ENCODE data around the gene PFKFB4. TPM values are rescaled to one million over a fixed set of nuclear protein-coding genes. Genes with fewer than 3 reads are reported as not detected.

Gene PFKFB4
- total and polyA plus RNA-seq, 2 of the 8 experiments (the other 6 are each of a cell fraction or from before 2014, with no cell fraction given): 10.7 to 20.1 TPM

DNA sequence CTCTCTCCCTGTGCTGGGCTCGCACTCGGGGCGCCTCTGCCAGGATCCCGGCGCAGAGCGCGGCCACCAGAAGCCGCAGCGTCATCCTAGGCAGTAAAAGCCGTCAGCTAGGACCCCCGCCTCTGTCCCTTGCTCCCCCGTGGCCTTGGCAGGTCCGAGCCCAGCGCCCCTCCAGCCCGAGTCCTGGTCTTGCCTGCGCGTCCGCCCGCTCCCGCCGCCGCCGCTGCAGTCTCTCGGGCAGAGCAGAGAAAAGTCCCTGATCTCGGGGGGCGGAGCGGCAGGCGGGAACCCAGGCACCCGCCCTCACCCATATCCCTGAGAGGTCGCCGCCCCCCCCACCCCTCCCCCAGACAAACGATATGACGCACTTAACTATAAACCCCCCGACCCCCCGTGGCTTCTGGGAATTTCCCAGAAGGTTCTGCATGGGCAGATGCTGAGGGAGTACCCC, 38.5 kb upstream of the PFKFB4 start, which contains the start of gene COL7A1:
COL7A1 (minus strand) TSS at position 255 of the 451 bp plus-strand sequence; CDS start at position 85, 170 bp downstream.
- H3K9me3 ChIP-seq (ENCODE audit: insufficient read depth in 2 of 2, low read depth in 1 of 2, low read length in 1 of 2): no peaks in the 10 kb centered on the region
- no peak within 1 kb of the TSS for H4K5ac ChIP-seq (ENCODE audit: insufficient read length, low read depth, low read length)
- no peak within 1 kb of the TSS for H4K91ac ChIP-seq (replicated peaks; ENCODE audit: insufficient read length, low read length)
- peaks cover 0 to 19% of the 10 kb centered on the region in 2 experiments for H4K20me1 ChIP-seq (replicated peaks in 1 of 2; ENCODE audit: control insufficient read depth in 1 of 2, insufficient read depth in 2 of 2, low read length in 2 of 2)
- no peaks in the 10 kb centered on the region for H3K79me2 ChIP-seq (ENCODE audit: control insufficient read depth in 1 of 2, insufficient read depth in 2 of 2, low read length in 2 of 2)
- H3K4me3 ChIP-seq (ENCODE audit: extremely low read depth in 1 of 4, insufficient read depth in 2 of 4, low read depth in 3 of 4, low read length in 4 of 4): peak within 1 kb of the TSS; percentile 15 to 57 (median 26)
- H3K36me3 ChIP-seq (ENCODE audit: control insufficient read depth in 2 of 4, insufficient read depth in 4 of 4, low read length in 3 of 4): peaks cover 13 to 18% (median 15%) of the 10 kb centered on the region in 4 experiments
- no peak for FAIRE-seq
- H2BK20ac ChIP-seq (ENCODE audit: low read length): no peak within 1 kb of the TSS; the same call in 1 of the 2 replicates
- H2AFZ ChIP-seq (ENCODE audit: low read length): peak within 1 kb of the TSS; percentile 45; the same call in 1 of the 2 replicates
- whole genome bisulfite sequencing, 2 experiments (ENCODE audit: extremely low coverage in 1 of 2, insufficient coverage in 1 of 2, insufficient read length in 1 of 2, insufficient replicate concordance in 2 of 2, low coverage in 1 of 2, low lambda C conversion rate in 2 of 2, missing lambda C conversion rate in 1 of 2): 23% methylated on average over 16 of the region's 35 CpGs; no CpG with 5 or more reads in 1 of the 2 experiments
- CTCF ChIA-PET (ENCODE audit: partially characterized antibody): no interaction called here
- no peak within 1 kb of the TSS for H3K23ac ChIP-seq (ENCODE audit: insufficient read length)
- POLR2A ChIA-PET (ENCODE audit: partially characterized antibody): interaction anchor here (0.8 to 5.1 kb wide), 7 partner anchors 10 to 67 kb away, joined by 3 to 23 read pairs (median 6); partner anchors contain the start of genes CELSR3, PFKFB4, SLC26A6 and UQCRC1
- H2BK120ac ChIP-seq (replicated peaks; ENCODE audit: low read depth, low read length): no peak within 1 kb of the TSS
- peak within 1 kb of the TSS in 3 of 4 experiments; percentile 42 to 71 (median 43); a peak in 5 of 7 replicates for H3K9ac ChIP-seq (replicated peaks in 1 of 4; ENCODE audit: extremely low read depth in 1 of 4, low read depth in 3 of 4, low read length in 3 of 4)
- H3K4me2 ChIP-seq (ENCODE audit: insufficient read depth in 1 of 2, low read depth in 2 of 2, low read length in 2 of 2): peak within 1 kb of the TSS; percentile 69 to 89
- H3K27ac ChIP-seq (ENCODE audit: low read depth, low read length): no peak within 1 kb of the TSS
- H2AK5ac ChIP-seq (ENCODE audit: low read depth, low read length): 0 out of 2 replicates have a peak within 1 kb of the TSS, but pooled peaks have one; percentile 53
- no peak within 1 kb of the TSS for H3K14ac ChIP-seq (ENCODE audit: insufficient read length)
- H3K79me1 ChIP-seq (ENCODE audit: low read depth, low read length): no peaks in the 10 kb centered on the region
- H3K23me2 ChIP-seq (ENCODE audit: low read depth, low read length): peaks cover 1% of the 10 kb centered on the region; the same call in 1 of the 2 replicates
- H2BK15ac ChIP-seq (ENCODE audit: low read length): peak within 1 kb of the TSS; percentile 61
- peaks cover 0 to 6% (median 0%) of the 10 kb centered on the region in 4 experiments; a peak in 4 of 7 replicates for H3K27me3 ChIP-seq (replicated peaks in 1 of 4; ENCODE audit: control insufficient read depth in 3 of 4, extremely low read depth in 1 of 4, insufficient read depth in 3 of 4, low read length in 3 of 4)
- H2BK5ac ChIP-seq (ENCODE audit: low read depth, low read length): peak within 1 kb of the TSS; percentile 75
- peak within 1 kb of the TSS; percentile 60; the same call in 1 of the 2 replicates for H2BK12ac ChIP-seq (ENCODE audit: low read depth, low read length)
- peaks cover 3 to 18% (median 15%) of the 10 kb centered on the region in 4 experiments; a peak in 6 of 7 replicates for H3K4me1 ChIP-seq (replicated peaks in 1 of 4; ENCODE audit: control insufficient read depth in 3 of 4, insufficient read depth in 4 of 4, low read length in 3 of 4)
- H4K8ac ChIP-seq (ENCODE audit: extremely low read depth, insufficient read depth, low read length): peak within 1 kb of the TSS; percentile 60
- peak in 1 of 2 experiments; percentile 75 for DNase-seq (ENCODE audit: low read depth in 1 of 2, low spot score in 2 of 2)
- peak within 1 kb of the TSS; percentile 48; the same call in 1 of the 2 replicates for H3K18ac ChIP-seq (ENCODE audit: extremely low read depth, low read length)
- peak within 1 kb of the TSS; percentile 50 for H3K4ac ChIP-seq (replicated peaks; ENCODE audit: insufficient read length, low read depth, low read length)
- H3K56ac ChIP-seq (replicated peaks; ENCODE audit: insufficient read length, low read depth, low read length): no peak within 1 kb of the TSS
- TF ChIP-seq SRF (IDR thresholded peaks at IDR 0.05; ENCODE audit: low read depth, low read length) (no peak), KDM4A (IDR thresholded peaks at IDR 0.05; ENCODE audit: low read depth, low read length, severe bottlenecking) (no peak), TAF1 (IDR thresholded peaks at IDR 0.05; ENCODE audit: low read depth, low read length) (0 out of 2 replicates have a peak, but pooled peaks have one; percentile 40), CEBPB (IDR thresholded peaks at IDR 0.05; ENCODE audit: low read depth, low read length) (no peak), HDAC2 (IDR thresholded peaks at IDR 0.05; ENCODE audit: borderline replicate concordance in 1 of 2, low read depth in 2 of 2, low read length in 2 of 2) (no peak), POLR2A (IDR thresholded peaks at IDR 0.05; ENCODE audit: control extremely low read depth in 1 of 2, low read depth in 2 of 2, low read length in 2 of 2) (peak in 1 of 2 experiments; percentile 36; a peak in 2 of 3 replicates), EGR1 (IDR thresholded peaks at IDR 0.05; ENCODE audit: borderline replicate concordance, low read depth, low read length) (no peak), CHD2 (IDR thresholded peaks at IDR 0.05; ENCODE audit: low read length) (no peak), CREB1 (IDR thresholded peaks at IDR 0.05) (0 out of 2 replicates have a peak, but pooled peaks have one; percentile 8)
- TF ChIP-seq, protein P1, sequence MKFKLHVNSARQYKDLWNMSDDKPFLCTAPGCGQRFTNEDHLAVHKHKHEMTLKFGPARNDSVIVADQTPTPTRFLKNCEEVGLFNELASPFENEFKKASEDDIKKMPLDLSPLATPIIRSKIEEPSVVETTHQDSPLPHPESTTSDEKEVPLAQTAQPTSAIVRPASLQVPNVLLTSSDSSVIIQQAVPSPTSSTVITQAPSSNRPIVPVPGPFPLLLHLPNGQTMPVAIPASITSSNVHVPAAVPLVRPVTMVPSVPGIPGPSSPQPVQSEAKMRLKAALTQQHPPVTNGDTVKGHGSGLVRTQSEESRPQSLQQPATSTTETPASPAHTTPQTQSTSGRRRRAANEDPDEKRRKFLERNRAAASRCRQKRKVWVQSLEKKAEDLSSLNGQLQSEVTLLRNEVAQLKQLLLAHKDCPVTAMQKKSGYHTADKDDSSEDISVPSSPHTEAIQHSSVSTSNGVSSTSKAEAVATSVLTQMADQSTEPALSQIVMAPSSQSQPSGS (IDR thresholded peaks at IDR 0.05; ENCODE audit: low read length): no peak
- TF ChIP-seq, protein P2, sequence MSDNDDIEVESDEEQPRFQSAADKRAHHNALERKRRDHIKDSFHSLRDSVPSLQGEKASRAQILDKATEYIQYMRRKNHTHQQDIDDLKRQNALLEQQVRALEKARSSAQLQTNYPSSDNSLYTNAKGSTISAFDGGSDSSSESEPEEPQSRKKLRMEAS (IDR thresholded peaks at IDR 0.05): no peak

Data from H1 (cell line).